Stimulated activated naive CD4-positive, alpha-beta T cell (primary cell): ENCODE results near the gene METTL1.
"Not testable (repeated sequence)": the region's sequence is repeated elsewhere in the genome, so short reads cannot be mapped to it uniquely, and the experiment has no call there.

Source experiments
- DNase-seq, 6 experiments: peaks; one replicate each; lab custom pipeline; 2025; lab: John Stamatoyannopoulos, UW

The METTL1 gene

GRCh38 chr12:57724003-57724935 lies 47.6 kb downstream of the METTL1 start:
- no peak for DNase-seq

GRCh38 chr12:57723630-57723962 lies 48.3 kb downstream of the METTL1 start:
- DNase-seq = no peak

GRCh38 chr12:57722716-57723629 lies 48.9 kb downstream of the METTL1 start:
- no peak for DNase-seq

GRCh38 chr12:57721846-57722608 lies 49.9 kb downstream of the METTL1 start:
- not testable (repeated sequence) for DNase-seq

- DNase-seq = no peak
These were observed 51.0 kb downstream of the METTL1 start for GRCh38 chr12:57720606-57721595.

- DNase-seq = no peak
These were observed 51.9 kb downstream of the METTL1 start for GRCh38 chr12:57719777-57720605.

- no peak for DNase-seq
These were observed 53.0 kb downstream of the METTL1 start for GRCh38 chr12:57718641-57719528.
